Activated CD8-positive, alpha-beta memory T cell treated with anti-CD3 and anti-CD28 coated beads, Interleukin-2, amount 10 ng/mL, durations not matched to agents 7 days and 5 days (primary cell): Measurements from ENCODE around the gene IQSEC1. TPM values are rescaled to one million over a fixed set of nuclear protein-coding genes. Genes with fewer than 3 reads are reported as not detected.

ENCODE experiments used
- ATAC-seq: fragments of 150-1000 bp; cut with Tn5 transposase; one replicate; pipeline ENCODE4 v1.10.0; 2021; ENCODE audit warnings: moderate library complexity
- CTCF ChIA-PET: fragments of 350-600 bp; sonication (Branson Sonifier 250); formaldehyde crosslinking; loops from one replicate; lab custom pipeline; 2021; ENCODE audit warnings: antibody characterized with exemption; lab: Charles Lee
- DNase-seq: peaks from one replicate; pipeline ENCODE4 v3.0.0-alpha.2; 2020
- H3K27ac Mint-ChIP-seq: one replicate; pipeline ENCODE4 v1.8.0; 2021; ENCODE audit warnings: mild to moderate bottlenecking, mixed read lengths
- H3K27me3 Mint-ChIP-seq: one replicate; pipeline ENCODE4 v1.8.0; 2021; ENCODE audit warnings: mixed read lengths
- H3K36me3 Mint-ChIP-seq: one replicate; pipeline ENCODE4 v1.8.0; 2021; ENCODE audit warnings: mild to moderate bottlenecking, mixed read lengths
- H3K4me1 Mint-ChIP-seq: one replicate; pipeline ENCODE4 v1.8.0; 2021; ENCODE audit warnings: mixed read lengths
- H3K4me3 Mint-ChIP-seq: one replicate; pipeline ENCODE4 v1.8.0; 2021; ENCODE audit warnings: mild to moderate bottlenecking, moderate library complexity, mixed read lengths
- H3K9me3 Mint-ChIP-seq: one replicate; pipeline ENCODE4 v1.8.0; 2022; ENCODE audit warnings: low read depth, mixed read lengths
- total RNA-seq, 2 experiments: library from RNA; stranded (reverse); gene quantifications; one replicate each; pipeline ENCODE4 v1.2.3, GENCODE V29; 2021

IQSEC1 gene
- total RNA-seq, 2 experiments from 2014 or later = 37.6 to 71.4 TPM

DNA sequence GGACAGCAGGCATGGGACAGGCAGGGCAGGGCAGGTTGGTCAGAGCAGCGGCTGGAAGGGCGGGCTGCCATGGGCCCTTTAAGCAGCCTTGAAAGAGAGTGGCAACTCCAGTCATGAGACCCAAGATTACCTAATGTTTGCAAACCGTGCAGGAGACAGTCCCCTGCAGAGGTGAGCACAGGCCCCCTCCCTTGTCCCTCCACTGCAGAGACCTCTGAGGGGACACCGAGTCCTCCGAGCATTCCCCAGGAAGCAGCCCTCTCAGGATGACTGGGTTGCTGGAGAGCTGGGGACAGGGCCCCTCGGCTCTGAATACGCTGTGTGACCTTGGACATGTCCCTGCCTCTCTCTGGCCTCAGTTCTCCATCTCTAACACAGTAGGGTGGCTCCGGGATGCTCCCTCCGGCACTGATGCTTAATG, 81.4 kb downstream of the IQSEC1 start:
- CTCF ChIA-PET = interaction anchor here (5.5 kb wide), 1 partner anchor 9 kb away, joined by 54 read pairs; no protein-coding TSS in a partner anchor
- H3K36me3 Mint-ChIP-seq = peaks cover 5% of the 10 kb centered on the region
- H3K4me3 Mint-ChIP-seq = no peak overlapping the region
- H3K27me3 Mint-ChIP-seq = no peaks in the 10 kb centered on the region
- no peaks in the 10 kb centered on the region for H3K9me3 Mint-ChIP-seq
- H3K27ac Mint-ChIP-seq = no peak overlapping the region
- DNase-seq (no peak), ATAC-seq (no peak)
- peaks cover 23% of the 10 kb centered on the region for H3K4me1 Mint-ChIP-seq

DNA sequence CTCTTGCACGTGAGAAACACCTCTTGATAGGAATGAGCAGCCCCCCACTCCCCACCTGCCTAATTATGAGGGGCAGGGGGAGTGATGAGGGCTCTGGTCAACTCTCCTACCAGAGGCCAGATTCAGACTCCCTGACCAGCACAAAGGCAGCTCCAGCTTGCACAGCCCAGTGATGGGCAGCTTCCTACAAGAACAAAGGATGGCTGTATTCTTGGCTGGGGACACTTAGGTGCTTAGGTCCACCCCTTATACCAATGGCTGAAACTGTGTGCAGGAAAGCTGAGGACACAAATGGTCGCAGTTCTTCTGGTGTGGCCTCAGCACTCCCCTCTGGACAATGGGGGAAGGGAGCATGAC, 81.8 kb downstream of the IQSEC1 start:
- CTCF ChIA-PET = no interaction called here
- H3K27me3 Mint-ChIP-seq = no peaks in the 10 kb centered on the region
- peaks cover 5% of the 10 kb centered on the region for H3K36me3 Mint-ChIP-seq
- H3K9me3 Mint-ChIP-seq = no peaks in the 10 kb centered on the region
- no peak overlapping the region for H3K27ac Mint-ChIP-seq
- ATAC-seq (no peak), DNase-seq (no peak)
- peaks cover 23% of the 10 kb centered on the region for H3K4me1 Mint-ChIP-seq
- H3K4me3 Mint-ChIP-seq = no peak overlapping the region

DNA sequence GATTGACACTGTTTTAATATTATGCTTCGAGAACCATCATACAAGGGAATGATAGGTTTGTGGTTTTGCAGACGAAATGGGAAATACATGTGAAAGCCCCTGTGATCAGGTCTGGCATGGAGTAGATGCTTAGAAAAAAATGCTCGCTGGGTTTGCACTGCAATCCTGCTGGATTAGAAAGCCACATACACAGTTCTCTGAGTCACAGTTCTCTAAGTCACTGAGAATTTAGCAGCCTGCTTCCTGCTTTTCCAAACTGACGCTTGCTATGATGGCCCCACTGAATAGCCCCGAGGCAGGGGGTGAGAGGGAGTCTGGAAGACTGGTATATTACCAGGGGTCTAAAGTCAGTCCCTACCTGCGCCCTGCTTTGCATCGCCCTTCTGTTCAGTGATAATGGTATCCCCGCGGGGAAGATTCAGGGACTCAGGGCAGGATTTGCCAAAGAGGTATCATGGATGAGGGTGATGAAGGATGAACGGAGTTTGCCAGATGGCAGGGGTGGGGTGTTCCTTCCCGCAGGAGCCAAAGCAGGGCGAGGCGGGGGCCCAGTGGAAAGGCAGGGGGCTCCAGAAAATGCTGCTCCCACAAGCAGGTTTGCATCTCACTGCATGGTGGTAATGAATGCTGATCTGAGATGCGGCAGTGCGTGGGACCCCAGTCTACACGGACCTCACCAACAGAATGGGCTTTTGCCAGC, 82.3 kb downstream of the IQSEC1 start:
- Mint-ChIP-seq H3K4me3 (no peak overlapping the region), H3K4me1 (peaks cover 23% of the 10 kb centered on the region), H3K27me3 (no peaks in the 10 kb centered on the region), H3K36me3 (peaks cover 5% of the 10 kb centered on the region), H3K9me3 (no peaks in the 10 kb centered on the region), H3K27ac (no peak overlapping the region)
- ATAC-seq = no peak
- CTCF ChIA-PET = interaction anchor here (1.2 to 1.7 kb wide), 3 partner anchors 21 to 85 kb away, joined by 3 to 5 read pairs (median 3); no protein-coding TSS in a partner anchor
- no peak for DNase-seq

DNA sequence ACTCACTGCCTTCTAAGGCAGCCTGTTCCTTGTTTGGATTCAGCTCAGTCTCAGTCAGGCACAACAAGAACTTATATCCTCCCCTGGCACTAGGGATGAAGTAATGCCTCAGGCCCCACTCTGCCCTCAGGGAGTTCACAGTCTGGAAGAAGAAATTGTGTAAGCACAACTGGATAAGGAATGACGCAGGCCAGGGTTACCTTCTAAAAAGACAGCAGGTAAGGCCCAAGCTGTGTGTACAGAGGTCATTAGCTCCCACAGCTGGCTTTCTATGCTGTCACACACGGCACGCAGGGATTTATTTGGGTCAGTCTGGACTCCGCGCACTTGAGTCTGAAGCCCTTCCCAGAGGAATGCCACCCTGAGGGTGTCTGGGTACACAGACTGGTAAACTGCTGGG, 82.9 kb downstream of the IQSEC1 start:
- peaks cover 5% of the 10 kb centered on the region for H3K36me3 Mint-ChIP-seq
- peaks cover 23% of the 10 kb centered on the region for H3K4me1 Mint-ChIP-seq
- H3K4me3 Mint-ChIP-seq = no peak overlapping the region
- H3K27ac Mint-ChIP-seq = no peak overlapping the region
- DNase-seq (no peak), ATAC-seq (no peak)
- CTCF ChIA-PET = interaction anchor here (0.6 to 2.3 kb wide), 7 partner anchors 9 to 122 kb away, joined by 3 to 7 read pairs (median 3); no protein-coding TSS in a partner anchor
- H3K9me3 Mint-ChIP-seq = no peaks in the 10 kb centered on the region
- H3K27me3 Mint-ChIP-seq = no peaks in the 10 kb centered on the region

DNA sequence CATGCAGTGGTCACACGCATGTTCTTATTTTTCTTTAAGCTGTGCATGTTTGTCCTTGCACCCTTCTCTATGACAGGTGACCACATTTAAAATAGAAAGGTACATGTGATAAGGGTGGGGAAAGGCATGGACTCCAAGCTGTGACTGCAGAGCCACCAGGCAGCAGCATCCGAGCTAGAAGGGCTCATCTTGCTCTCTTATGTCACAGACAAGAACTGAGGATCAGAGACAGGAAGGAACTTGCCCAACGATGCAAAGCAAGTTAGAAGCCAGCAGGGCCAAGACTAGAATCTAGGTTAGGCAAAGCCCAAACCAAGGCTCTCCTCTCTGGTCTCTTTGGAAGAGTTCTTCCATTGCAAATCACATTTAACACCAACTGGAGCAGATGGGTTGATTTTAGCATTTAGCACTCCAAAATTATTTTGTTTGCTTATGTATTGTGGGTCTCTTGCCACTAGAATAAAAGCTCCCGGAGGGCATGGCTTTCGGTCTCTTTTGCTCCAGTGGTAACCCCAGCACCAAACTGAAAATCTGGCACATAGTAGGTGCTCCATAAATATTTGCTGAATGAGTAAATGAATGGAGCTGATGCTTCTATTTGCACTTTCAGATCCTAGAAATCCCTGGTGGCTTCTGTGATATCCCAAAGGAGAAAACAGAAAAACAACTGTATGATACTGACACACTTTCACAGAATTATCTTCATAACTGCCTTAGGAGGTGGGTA, 84.3 kb downstream of the IQSEC1 start:
- no peaks in the 10 kb centered on the region for H3K27me3 Mint-ChIP-seq
- no peak for DNase-seq
- no peaks in the 10 kb centered on the region for H3K9me3 Mint-ChIP-seq
- CTCF ChIA-PET = interaction anchor here (0.7 to 2.3 kb wide), 9 partner anchors 10 to 120 kb away, joined by 3 to 7 read pairs (median 3); no protein-coding TSS in a partner anchor
- H3K36me3 Mint-ChIP-seq = peaks cover 5% of the 10 kb centered on the region
- ATAC-seq = no peak
- peaks cover 24% of the 10 kb centered on the region for H3K4me1 Mint-ChIP-seq
- H3K27ac Mint-ChIP-seq = no peak overlapping the region
- no peak overlapping the region for H3K4me3 Mint-ChIP-seq

DNA sequence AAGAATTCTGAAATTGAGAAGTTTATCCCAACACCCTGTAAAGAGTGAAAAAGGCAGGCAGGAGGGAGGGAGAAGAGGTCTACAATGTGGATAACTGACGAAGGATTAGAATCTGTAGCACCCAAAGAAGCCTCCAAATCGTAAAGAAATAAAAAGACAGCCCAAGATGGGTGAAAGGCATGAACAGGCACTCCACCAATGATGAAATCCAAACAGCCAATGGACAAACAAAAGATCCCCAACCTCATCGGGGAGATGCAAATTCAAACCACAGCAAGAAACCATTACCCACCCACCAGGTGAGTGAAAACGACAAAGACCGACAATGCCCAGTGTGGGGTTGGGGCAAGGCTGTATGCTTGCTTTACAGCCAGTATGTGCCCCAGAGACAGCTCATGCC, 85.6 kb downstream of the IQSEC1 start:
- no peak for DNase-seq
- ATAC-seq = no peak
- Mint-ChIP-seq H3K27me3 (no peaks in the 10 kb centered on the region), H3K4me3 (no peak overlapping the region), H3K36me3 (peaks cover 5% of the 10 kb centered on the region), H3K4me1 (peaks cover 37% of the 10 kb centered on the region), H3K27ac (no peak overlapping the region), H3K9me3 (no peaks in the 10 kb centered on the region)
- CTCF ChIA-PET = interaction anchor here (1.4 kb wide), 1 partner anchor 11 kb away, joined by 4 read pairs; no protein-coding TSS in a partner anchor

DNA sequence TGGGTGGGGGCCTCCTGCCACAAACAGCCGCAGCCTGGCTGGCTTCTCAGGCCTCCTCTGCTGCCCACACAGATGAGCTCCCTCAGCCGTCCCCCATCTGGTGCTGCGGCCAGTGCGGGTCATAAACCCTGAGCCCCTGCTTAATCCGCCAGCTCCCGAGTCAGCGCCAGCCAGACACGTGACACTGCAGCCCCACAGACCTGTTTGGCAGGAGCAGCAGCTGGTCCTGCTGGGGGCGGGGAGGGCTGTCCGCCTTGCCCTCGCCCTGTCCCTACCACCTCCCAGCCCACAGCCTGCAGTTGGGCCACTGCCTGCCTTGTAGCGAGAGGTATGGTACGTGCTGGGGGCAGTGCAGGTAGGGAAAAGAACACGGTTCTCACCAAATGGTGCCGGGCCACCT, 86.2 kb downstream of the IQSEC1 start:
- H3K4me1 Mint-ChIP-seq = peaks cover 42% of the 10 kb centered on the region

DNA sequence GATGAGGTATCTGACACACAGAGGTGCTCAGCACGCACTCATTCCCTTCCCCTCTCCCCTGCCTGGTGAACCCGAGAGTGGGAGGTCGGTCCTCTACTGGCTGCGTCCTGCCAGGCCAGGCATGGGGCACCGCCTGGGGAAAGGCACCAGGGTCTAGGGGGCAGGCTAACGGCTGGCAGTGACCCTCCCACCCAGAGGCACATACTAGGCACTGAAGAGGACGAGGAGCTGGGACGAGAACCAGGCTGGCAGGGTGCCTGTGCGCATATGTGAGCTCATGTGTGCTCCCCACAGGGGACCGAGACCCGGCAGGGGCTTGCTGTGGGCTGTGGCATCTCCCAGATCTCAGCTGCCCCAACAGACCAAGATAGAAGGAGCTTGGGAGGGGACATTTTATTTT, 86.7 kb downstream of the IQSEC1 start:
- ATAC-seq (no peak), DNase-seq (no peak)
- H3K9me3 Mint-ChIP-seq = no peaks in the 10 kb centered on the region
- H3K27ac Mint-ChIP-seq = no peak overlapping the region
- peaks cover 47% of the 10 kb centered on the region for H3K4me1 Mint-ChIP-seq
- no peak overlapping the region for H3K4me3 Mint-ChIP-seq
- CTCF ChIA-PET = interaction anchor here (1.1 to 3.3 kb wide), 5 partner anchors 9 to 95 kb away, joined by 3 to 15 read pairs (median 5); no protein-coding TSS in a partner anchor
- no peaks in the 10 kb centered on the region for H3K27me3 Mint-ChIP-seq
- H3K36me3 Mint-ChIP-seq = peaks cover 5% of the 10 kb centered on the region

More for the DNA sequence above, 86.2 kb downstream of the IQSEC1 start:
- Mint-ChIP-seq H3K9me3 (no peaks in the 10 kb centered on the region), H3K27ac (no peak overlapping the region), H3K4me3 (no peak overlapping the region), H3K27me3 (no peaks in the 10 kb centered on the region), H3K36me3 (peaks cover 5% of the 10 kb centered on the region)
- no peak for DNase-seq
- CTCF ChIA-PET = interaction anchor here (1.9 to 3.3 kb wide), 3 partner anchors 8 to 95 kb away, joined by 5 to 15 read pairs (median 8); no protein-coding TSS in a partner anchor
- ATAC-seq = no peak

DNA sequence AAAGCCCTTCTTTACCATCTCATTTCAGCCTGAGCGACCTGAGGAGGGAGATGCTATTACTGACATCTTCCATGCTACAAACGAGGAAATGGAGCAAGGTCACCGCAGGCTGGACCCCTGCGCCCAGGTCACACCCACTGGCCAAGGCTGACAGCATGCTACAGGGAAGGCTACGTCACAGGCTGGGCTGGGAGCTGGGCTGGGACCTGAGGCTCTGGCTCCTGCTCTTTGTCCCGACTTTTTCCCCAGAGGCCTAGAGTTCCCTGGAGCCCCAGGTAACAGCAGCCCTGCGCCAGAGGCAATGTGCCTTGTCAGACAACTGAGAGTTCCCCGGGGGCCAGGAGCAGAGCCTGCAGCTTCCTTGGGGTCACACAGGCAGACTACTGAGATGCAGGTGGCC, 87.2 kb downstream of the IQSEC1 start:
- DNase-seq = no peak
- no peak overlapping the region for H3K27ac Mint-ChIP-seq
- H3K36me3 Mint-ChIP-seq = peaks cover 5% of the 10 kb centered on the region
- peaks cover 52% of the 10 kb centered on the region for H3K4me1 Mint-ChIP-seq
- no peak overlapping the region for H3K4me3 Mint-ChIP-seq
- H3K9me3 Mint-ChIP-seq = no peaks in the 10 kb centered on the region
- no peaks in the 10 kb centered on the region for H3K27me3 Mint-ChIP-seq
- CTCF ChIA-PET = interaction anchor here (1.1 to 3.3 kb wide), 6 partner anchors 9 to 94 kb away, joined by 3 to 15 read pairs (median 4); no protein-coding TSS in a partner anchor
- ATAC-seq = no peak

DNA sequence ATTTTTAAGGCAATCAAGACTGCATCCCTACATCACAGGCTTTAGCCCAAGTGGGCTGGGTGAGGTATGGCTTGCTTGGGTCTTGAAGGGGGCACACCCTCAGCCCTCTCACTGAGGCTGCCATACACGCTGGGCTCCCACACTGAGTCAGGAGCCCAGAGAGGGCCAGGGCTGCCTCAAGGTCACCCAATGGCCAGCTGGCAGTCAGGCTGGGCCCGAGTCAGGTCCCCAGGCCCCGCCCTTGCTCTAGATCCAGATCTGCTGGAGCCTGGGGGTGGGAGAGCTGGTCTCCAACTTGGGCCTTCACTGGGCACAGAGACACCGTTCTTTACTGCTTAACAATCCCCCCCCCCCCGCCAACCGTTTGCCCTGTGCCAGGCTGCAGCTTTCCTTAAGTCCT, 88.1 kb downstream of the IQSEC1 start:
- Mint-ChIP-seq H3K4me3 (no peak overlapping the region), H3K27me3 (no peaks in the 10 kb centered on the region), H3K9me3 (no peaks in the 10 kb centered on the region), H3K27ac (no peak overlapping the region), H3K4me1 (peaks cover 55% of the 10 kb centered on the region), H3K36me3 (peaks cover 5% of the 10 kb centered on the region)
- DNase-seq (no peak), ATAC-seq (no peak)
- CTCF ChIA-PET = interaction anchor here (0.7 to 4.5 kb wide), 14 partner anchors 9 to 123 kb away, joined by 3 to 54 read pairs (median 6); no protein-coding TSS in a partner anchor

DNA sequence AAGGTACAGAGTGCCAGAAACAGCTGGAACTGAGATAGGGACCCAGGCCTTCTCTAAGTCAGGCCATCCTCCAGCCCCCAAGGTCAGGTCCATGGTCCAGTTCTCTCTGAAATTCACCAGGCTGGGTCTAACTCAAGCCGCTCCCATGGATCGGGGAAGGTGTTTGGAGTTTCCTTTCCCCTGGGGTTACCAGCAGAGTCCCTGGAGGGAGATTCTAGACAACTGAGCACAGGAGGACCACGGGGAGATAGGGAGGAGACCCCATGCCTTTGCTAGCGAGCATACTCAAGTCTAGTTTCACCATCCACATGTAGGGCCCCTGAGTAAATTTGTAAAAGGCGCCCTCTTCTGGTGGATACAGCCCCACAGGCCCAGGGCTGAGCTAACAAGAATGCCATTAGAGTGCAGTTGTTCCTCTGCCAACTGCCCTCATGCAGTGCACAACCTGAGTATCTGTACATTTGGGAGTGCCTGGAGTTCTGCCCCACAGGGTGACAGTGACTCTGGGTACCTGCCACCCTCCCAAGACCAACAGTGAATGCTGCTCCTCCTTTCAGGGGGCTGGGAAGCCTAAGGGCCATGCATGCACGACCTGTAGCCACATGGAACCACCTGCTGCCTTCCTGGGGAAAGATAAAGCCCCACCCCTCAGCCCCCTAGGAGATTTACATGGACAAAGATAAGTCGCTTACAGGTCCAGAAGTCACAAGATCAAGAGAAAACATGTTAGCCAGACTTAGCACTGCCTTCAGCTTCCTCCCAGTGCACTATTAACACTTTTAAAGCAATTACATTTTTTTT, 89.0 kb downstream of the IQSEC1 start:
- DNase-seq (peak; percentile 80), ATAC-seq (peak; percentile 79)
- Mint-ChIP-seq H3K27me3 (no peaks in the 10 kb centered on the region), H3K4me3 (no peak overlapping the region), H3K27ac (no peak overlapping the region), H3K36me3 (peaks cover 5% of the 10 kb centered on the region), H3K4me1 (peaks cover 50% of the 10 kb centered on the region), H3K9me3 (no peaks in the 10 kb centered on the region)
- CTCF ChIA-PET = interaction anchor here (0.6 to 4.5 kb wide), 30 partner anchors 8 to 143 kb away, joined by 3 to 54 read pairs (median 5); partner anchors contain the start of gene RPL32

DNA sequence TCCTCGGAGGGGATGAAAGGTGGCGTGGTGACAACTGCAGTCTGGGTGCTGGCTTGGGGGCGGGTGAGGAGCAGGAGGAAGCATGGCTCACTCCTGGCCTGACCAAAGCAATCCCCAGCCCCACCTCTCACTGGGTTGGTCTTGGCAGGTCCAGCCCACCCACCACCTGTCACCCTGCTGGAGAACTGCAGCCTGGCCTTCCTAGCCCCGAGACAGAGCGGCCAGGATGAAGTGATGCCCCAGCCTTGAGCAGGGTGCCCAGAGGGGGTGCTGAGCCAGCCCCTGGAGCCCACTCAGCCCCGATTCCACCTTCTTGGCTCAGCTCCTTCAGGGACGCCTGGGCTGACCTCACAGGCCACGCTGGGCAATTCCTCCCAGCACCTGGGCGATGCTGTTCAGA, 89.9 kb downstream of the IQSEC1 start:
- no peak overlapping the region for H3K27ac Mint-ChIP-seq
- CTCF ChIA-PET = interaction anchor here (0.6 to 4.5 kb wide), 23 partner anchors 9 to 187 kb away, joined by 3 to 54 read pairs (median 5); partner anchors contain the start of gene CAND2
- H3K4me1 Mint-ChIP-seq = peaks cover 44% of the 10 kb centered on the region
- peaks cover 7% of the 10 kb centered on the region for H3K36me3 Mint-ChIP-seq
- no peak overlapping the region for H3K4me3 Mint-ChIP-seq
- H3K27me3 Mint-ChIP-seq = no peaks in the 10 kb centered on the region
- DNase-seq = no peak
- no peaks in the 10 kb centered on the region for H3K9me3 Mint-ChIP-seq
- ATAC-seq = peak; percentile 13
